Measurements from ENCODE around the gene CAMK1D.
A peak's percentile ranks its signal among the peaks of the same experiment; 100 is the strongest.
"Not testable (repeated sequence)": the region's sequence is repeated elsewhere in the genome, so short reads cannot be mapped to it uniquely, and the experiment has no call there.

The CAMK1D gene

DNA sequence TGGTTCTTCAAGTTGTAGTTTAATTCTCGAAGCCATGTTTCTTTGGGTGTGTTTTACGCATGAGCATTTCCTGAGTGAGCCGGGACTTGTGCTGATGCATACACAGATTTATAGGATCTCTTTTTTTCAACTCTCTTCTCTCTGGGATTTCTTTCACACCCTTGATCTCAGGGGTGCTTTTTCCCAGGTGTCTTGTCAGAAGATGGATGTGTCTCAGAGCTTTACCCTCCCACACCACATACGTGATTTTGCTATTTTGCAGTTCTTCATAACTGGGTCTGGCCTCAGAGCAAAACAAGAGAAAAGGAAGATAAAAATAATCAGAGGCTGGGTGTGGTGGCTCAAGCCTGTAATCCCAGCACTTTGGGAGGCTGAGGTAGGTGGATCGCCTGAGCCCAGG is 177.0 kb downstream of the CAMK1D start:
- no peak for DNase-seq

- DNase-seq = no peak
Measured at GRCh38 chr10:12529976-12530375, 180.6 kb downstream of the CAMK1D start.

GRCh38 chr10:12531305-12532220 is 182.2 kb downstream of the CAMK1D start:
- no peak for DNase-seq

- DNase-seq = no peak
Measured at GRCh38 chr10:12533151-12533550, 183.8 kb downstream of the CAMK1D start.

GRCh38 chr10:12533723-12534122 is 184.4 kb downstream of the CAMK1D start:
- DNase-seq = no peak

GRCh38 chr10:12534824-12535223 is 185.5 kb downstream of the CAMK1D start:
- no peak for DNase-seq

DNA sequence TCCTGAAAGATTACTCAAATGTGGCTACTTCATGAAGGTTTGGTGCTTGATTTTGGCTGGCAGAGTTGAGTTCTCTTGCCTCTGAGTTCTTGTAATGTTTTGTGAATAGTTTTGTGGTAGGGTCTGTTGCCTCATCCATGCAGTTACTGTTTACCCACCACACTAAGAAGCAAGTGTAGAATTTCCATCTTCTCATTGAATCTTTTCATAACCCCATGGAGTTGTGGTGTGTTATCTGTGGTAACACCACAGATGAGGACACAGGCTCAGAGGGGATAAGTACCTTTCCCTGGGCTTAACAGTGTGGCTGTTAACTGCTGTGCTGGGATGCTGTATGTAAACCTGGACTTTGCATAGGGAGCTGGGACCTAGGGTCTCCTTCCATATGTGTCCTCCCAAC is 186.3 kb downstream of the CAMK1D start:
- no peak for DNase-seq

GRCh38 chr10:12538491-12538995 is 189.2 kb downstream of the CAMK1D start:
- no peak for DNase-seq

GRCh38 chr10:12539350-12540164 is 190.2 kb downstream of the CAMK1D start:
- DNase-seq = no peak

DNA sequence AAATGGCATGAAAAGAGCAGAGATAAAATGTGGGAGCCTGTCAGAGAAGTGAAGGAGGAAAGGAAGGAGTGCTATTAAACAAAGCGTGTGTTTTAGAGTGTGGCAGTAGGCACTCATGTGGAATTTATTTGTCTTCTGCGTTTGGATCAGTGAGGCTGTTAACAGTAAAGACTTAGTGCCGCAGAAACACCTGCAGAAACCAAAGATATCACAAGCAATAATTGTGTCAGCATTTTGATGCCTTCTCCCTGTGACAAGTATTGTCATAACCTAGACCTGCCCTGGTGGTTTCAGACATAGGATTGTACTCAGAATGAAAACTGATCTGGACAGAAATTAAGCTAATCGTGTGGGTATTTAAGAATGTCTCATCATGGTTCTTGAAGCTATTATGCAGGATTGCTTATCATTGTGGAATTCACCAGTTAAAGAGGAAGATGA is 191.0 kb downstream of the CAMK1D start:
- peak; percentile 86 for DNase-seq

DNA sequence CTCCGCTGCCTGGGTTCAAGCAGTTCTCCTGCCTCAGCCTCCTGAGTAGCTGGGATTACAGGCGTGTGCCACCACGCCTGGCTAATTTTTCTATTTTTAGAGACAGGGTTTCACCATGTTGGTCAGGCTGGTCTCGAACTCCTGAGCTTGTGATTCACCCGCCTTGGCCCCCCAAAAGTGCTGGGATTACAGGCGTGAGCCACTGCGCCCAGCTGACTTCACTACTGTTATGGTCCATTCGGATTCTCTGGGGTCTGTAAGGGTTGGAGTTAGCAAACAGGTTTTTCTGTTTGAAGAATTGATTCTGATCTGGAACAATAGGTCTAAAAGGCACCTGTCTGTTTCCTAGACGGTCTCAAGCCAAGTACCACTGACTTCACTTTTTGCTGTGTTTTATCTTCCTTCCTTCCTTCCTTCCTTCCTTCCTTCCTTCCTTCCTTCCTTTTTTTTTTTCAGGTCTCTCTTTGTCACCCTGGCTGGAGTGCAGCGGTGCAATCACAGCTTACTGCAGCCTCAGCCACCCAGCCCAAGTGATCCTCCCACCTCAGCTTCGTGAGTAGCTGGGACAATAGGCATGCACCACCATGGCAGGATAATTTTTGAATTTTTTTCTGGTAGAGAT is 192.2 kb downstream of the CAMK1D start:
- DNase-seq = no peak

- DNase-seq = no peak
Measured at GRCh38 chr10:12542133-12542670, 192.9 kb downstream of the CAMK1D start.

GRCh38 chr10:12543589-12543988 is 194.2 kb downstream of the CAMK1D start:
- no peak for DNase-seq

DNA sequence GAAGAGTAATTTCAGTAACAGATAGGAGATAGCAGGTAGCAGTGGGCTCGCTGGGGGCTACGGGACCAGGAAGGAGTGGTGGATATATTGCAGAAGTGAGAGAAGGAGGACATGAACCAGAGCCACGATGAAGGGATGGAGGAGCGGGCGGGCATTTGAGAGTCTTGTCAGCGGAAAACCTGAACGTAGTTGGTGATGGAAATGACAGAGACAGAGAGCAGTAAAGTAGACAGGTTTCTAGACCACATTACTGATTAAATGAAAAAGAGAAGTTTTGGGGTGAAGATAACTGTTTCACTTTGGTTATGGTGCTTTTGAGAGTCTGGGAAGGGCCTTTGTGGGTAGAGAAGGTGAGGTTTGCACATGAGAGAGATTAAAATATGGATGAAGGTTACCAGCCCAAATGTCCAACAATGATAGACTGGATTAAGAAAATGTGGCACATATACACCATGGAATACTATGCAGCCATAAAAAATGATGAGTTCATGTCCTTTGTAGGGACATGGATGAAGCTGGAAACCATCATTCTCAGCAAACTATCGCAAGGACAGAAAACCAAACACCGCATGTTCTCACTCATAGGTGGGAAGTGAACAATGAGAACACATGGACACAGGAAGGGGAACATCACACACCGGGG is 196.9 kb downstream of the CAMK1D start:
- not testable (repeated sequence) for DNase-seq

DNA sequence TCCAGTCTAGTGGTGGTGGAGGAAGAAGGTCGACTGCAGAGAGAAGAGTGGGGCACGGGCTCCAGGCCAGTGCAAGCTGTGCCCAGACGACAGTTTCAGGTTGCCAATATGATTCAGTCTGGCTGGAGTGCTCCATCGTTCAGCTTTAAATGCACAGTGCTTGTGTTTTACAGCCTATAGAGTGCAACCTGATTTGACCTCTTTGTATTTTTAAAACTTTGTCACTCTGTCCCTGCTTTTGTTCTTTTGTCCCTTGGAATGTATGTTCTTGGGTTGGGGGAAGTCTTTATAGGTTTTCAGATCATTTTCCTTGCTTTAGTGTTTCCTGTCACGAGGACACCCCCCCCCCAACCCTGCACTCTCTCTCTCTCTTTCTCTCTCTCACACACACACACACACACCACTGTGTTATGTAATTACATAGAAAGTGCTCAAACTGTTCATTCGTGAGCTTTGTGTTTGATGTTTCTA is 198.0 kb downstream of the CAMK1D start:
- no peak for DNase-seq

- no peak for DNase-seq
Measured at GRCh38 chr10:12549297-12549696, 199.9 kb downstream of the CAMK1D start.

GRCh38 chr10:12550994-12551393 is 201.6 kb downstream of the CAMK1D start:
- DNase-seq = no peak

DNA sequence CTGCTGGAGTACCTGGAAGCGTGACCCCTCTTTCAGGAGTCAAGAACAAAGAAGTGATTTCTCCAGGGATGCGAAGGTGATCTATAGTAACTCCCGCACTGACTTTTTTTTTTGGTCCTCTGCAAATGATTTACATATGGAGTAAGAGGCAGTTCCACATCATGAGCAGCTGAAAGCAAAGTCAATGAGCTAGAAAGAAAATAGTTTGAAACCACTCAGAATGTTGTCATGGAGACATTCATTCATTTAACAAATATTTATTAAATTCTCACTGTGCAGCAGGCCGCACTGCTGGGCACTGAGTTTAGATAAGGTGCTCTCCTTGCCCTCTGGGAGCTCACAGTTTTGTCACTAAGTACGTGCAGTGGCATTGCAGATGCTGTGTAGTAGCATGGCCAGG is 206.7 kb downstream of the CAMK1D start:
- no peak for DNase-seq

DNA sequence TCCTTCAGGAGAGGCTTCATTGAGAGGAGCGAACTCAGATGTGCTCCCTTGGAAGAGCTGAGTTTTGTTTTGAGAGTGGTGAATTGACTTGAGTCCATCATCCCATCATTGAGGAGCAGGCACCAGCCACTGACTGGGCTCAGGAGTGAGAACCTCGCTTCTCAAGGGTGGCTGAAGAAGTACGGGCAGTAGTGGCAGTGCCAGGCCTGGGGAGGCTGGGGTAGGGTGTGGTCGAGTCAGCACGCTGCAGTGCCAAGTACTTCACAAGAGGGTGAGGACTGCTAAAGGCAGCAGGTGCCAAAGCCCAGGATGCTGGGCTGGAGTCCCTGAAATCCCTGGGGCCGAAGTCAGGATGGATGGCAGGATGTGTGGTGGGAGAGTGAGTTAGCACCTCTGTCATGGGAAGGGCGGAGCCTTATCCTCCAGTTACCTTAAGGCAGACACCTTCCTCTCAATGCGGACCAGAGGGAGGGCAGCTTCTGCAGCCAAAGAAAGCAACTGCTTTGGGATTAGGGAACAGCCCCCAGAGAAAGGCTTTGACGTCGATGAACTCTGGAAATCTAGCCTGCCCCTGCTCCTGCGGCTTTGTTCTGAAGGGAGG is 210.3 kb downstream of the CAMK1D start:
- DNase-seq = no peak

GRCh38 chr10:12561307-12561706 is 212.0 kb downstream of the CAMK1D start:
- DNase-seq = no peak

DNA sequence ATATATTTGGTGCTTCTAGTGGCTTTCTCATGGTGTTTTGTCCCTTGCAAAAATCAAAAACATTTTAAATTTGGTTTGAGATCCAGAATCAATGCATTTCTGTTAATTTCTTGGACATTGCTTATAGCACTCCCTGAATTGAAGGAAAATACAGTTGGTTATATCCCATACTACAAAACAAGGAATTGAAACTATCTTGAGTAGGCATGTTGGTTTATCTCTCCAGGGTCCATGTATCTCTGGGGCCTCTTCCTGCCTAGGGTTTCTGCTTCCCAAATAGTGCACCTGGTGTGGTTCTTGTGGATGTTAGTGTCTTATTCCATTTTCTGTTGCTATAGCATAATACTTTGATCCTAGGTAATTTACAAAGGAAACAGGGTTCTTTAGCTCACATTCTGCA is 212.4 kb downstream of the CAMK1D start:
- no peak for DNase-seq

GRCh38 chr10:12563489-12563888 is 214.1 kb downstream of the CAMK1D start:
- DNase-seq = no peak
